Activated naive CD4-positive, alpha-beta T cell treated with anti-CD3 and anti-CD28 coated beads for 36 hours (primary cell): ENCODE results near the gene ADD1. TPM values are rescaled to one million over a fixed set of nuclear protein-coding genes. Genes with fewer than 3 reads are reported as not detected.

ENCODE experiments used
- CTCF ChIA-PET: fragments of 350-600 bp; sonication (Branson Sonifier 250); formaldehyde crosslinking; loops from one replicate; lab custom pipeline; 2021; ENCODE audit warnings: antibody characterized with exemption; lab: Charles Lee
- DNase-seq: peaks from one replicate; pipeline ENCODE4 v3.0.0-alpha.2; 2020
- H3K27ac Mint-ChIP-seq: one replicate; pipeline ENCODE4 v1.8.0; 2021; ENCODE audit warnings: mild to moderate bottlenecking, mixed read lengths
- H3K27me3 Mint-ChIP-seq: one replicate; pipeline ENCODE4 v1.8.0; 2021; ENCODE audit warnings: low read depth, mixed read lengths
- H3K36me3 Mint-ChIP-seq: one replicate; pipeline ENCODE4 v1.8.0; 2021; ENCODE audit warnings: low read depth, mixed read lengths
- H3K4me1 Mint-ChIP-seq: one replicate; pipeline ENCODE4 v1.8.0; 2021; ENCODE audit warnings: low read depth, mixed read lengths
- H3K4me3 Mint-ChIP-seq: one replicate; pipeline ENCODE4 v1.8.0; 2021; ENCODE audit warnings: mild to moderate bottlenecking, moderate library complexity, mixed read lengths
- H3K9me3 Mint-ChIP-seq: one replicate; pipeline ENCODE4 v1.8.0; 2021; ENCODE audit warnings: mixed read lengths
- intact Hi-C: fragments of 100-400 bp; cut with micrococcal nuclease; formaldehyde crosslinking; loops from one replicate; pipeline ENCODE4 v1.15.1; 2023
- total RNA-seq, 2 experiments: library from RNA; stranded (reverse); gene quantifications; one replicate each; pipeline ENCODE4 v1.2.3, GENCODE V29; 2021

ADD1 gene
- total RNA-seq, 2 experiments from 2014 or later, result 165 TPM

DNA sequence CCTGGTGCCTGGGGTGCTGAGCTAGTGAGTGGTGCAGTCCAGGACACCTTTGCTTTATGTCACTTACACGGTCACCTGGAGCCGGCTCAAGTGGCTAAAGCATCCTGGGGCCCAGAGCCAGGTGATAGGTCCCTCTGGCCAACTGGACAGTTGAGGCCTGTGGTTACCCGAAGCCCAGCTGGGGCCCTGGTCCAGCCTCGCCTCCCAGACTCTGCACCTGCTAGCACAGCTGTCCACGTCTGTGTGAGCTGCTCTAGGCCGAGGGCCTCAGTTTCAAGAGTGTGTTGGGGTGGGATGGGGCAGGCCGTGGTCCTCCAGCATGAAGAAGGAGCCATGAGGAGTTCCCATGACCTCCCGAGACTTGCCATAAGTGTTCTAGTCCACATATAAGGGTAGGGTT lies 7.7 kb upstream of the ADD1 start:
- peaks cover 3% of the 10 kb centered on the region for H3K9me3 Mint-ChIP-seq
- intact Hi-C loops, result no loop called here
- peaks cover 9% of the 10 kb centered on the region for H3K36me3 Mint-ChIP-seq
- peak; percentile 2 for DNase-seq
- CTCF ChIA-PET, result no interaction called here
- no peak overlapping the region for H3K4me3 Mint-ChIP-seq
- peaks cover 49% of the 10 kb centered on the region for H3K4me1 Mint-ChIP-seq
- H3K27me3 Mint-ChIP-seq, result no peaks in the 10 kb centered on the region
- peak overlapping the region; percentile 59 for H3K27ac Mint-ChIP-seq

- Mint-ChIP-seq H3K27me3 (no peaks in the 10 kb centered on the region), H3K4me1 (peaks cover 50% of the 10 kb centered on the region), H3K4me3 (no peak overlapping the region), H3K36me3 (peaks cover 11% of the 10 kb centered on the region), H3K27ac (peak overlapping the region; percentile 59), H3K9me3 (peaks cover 3% of the 10 kb centered on the region)
- intact Hi-C loops, result no loop called here
- DNase-seq, result peak; percentile 4
- CTCF ChIA-PET, result no interaction called here
Measured at GRCh38 chr4:2836391-2836859, 7.2 kb upstream of the ADD1 start.

DNA sequence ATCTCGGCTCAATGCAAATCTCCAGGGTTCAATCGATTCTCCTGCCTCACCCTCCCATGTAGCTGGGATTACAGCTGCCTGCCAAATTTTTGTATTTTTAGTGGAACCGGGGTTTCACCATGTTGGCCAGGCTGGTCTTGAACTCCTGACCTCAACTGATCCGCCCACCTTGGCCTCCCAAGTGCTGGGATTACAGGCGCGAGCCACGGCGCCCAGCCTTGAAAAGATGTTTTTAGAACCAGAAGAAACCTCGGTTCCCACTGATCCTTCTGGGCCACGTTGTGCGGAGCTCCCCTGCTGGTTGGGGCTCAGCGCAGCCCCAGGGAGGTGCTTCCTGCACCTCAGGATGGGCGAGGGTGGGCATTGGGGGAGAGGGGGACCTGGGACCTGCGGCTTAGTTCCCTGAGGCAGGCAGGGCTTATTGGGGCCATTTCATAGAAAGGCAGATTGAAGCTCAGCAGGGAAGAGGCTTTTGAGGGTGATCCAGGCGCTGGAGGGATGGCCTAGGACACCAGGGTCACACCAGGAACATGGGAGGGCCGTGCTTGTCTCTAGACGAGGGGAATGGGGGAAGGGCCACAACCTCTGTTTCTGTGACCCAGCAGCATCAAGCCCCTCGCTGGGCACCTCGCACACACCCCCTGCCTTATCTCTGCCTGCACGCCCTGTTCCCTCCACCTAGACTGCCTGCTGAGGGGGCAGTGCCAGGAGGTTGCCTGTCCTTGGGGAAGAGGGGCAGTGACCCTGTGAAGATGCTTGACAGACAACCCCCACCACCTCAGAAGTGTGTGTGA lies 6.3 kb upstream of the ADD1 start:
- Mint-ChIP-seq H3K27me3 (no peaks in the 10 kb centered on the region), H3K9me3 (peaks cover 3% of the 10 kb centered on the region), H3K4me3 (peak overlapping the region; percentile 75), H3K27ac (peak overlapping the region; percentile 93), H3K36me3 (peaks cover 9% of the 10 kb centered on the region), H3K4me1 (peaks cover 52% of the 10 kb centered on the region)
- intact Hi-C loops, result no loop called here
- CTCF ChIA-PET, result no interaction called here
- DNase-seq, result peak; percentile 5

- CTCF ChIA-PET, result interaction anchor here (0.9 kb wide), 1 partner anchor 74 kb away, joined by 3 read pairs; no protein-coding TSS in a partner anchor
- H3K27ac Mint-ChIP-seq, result peak overlapping the region; percentile 93
- intact Hi-C loops, result loop anchor here (2.0 kb wide), 2 partner anchors 25 to 51 kb away; no protein-coding TSS in a partner anchor
Measured at GRCh38 chr4:2837904-2838496, 5.6 kb upstream of the ADD1 start.

GRCh38 chr4:2839060-2839459 lies 4.6 kb upstream of the ADD1 start:
- DNase-seq, result peak; percentile 2
- Mint-ChIP-seq H3K4me3 (peak overlapping the region; percentile 75), H3K36me3 (peaks cover 11% of the 10 kb centered on the region)

More at GRCh38 chr4:2837904-2838496, 5.6 kb upstream of the ADD1 start:
- Mint-ChIP-seq H3K36me3 (peaks cover 11% of the 10 kb centered on the region), H3K9me3 (peaks cover 3% of the 10 kb centered on the region), H3K4me3 (peak overlapping the region; percentile 75), H3K4me1 (peaks cover 59% of the 10 kb centered on the region), H3K27me3 (no peaks in the 10 kb centered on the region)
- DNase-seq, result peak; percentile 88

DNA sequence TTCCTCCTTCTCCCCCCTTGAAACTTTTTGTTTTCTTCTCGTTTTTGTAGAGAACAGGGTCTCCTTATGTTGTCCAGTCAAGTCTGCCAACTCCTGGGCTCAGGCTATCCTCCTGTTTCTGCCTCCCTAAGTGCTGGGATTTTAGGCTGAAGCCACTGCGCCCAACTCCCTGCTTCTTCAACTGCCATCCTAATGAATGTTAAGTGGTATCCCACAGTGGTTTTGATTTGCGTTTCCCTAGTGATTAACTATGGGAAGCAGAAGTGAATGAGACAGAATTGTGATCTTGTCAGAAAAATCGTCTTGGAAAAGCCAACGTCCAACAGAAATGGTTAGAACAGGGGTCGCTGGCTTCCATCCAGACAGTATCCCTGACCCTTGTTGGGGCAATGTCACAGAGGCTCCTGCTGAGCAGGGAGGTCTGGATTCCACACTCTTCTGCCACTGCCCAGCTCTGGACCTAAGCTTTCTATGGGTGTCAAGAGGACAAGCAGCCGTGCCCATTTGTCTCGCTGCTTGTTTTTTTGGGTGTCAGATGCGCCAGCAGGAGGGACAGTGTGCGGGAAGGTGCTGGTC lies 869 bp upstream of the ADD1 start:
- intact Hi-C loops, result loop anchor here (1.0 kb wide), 1 partner anchor 30 kb away; no protein-coding TSS in a partner anchor
- peak overlapping the region; percentile 87 for H3K27ac Mint-ChIP-seq
- no peaks in the 10 kb centered on the region for H3K27me3 Mint-ChIP-seq
- peaks cover 59% of the 10 kb centered on the region for H3K4me1 Mint-ChIP-seq
- peaks cover 5% of the 10 kb centered on the region for H3K9me3 Mint-ChIP-seq
- DNase-seq, result peak; percentile 4
- peaks cover 10% of the 10 kb centered on the region for H3K36me3 Mint-ChIP-seq
- CTCF ChIA-PET, result interaction anchor here (0.9 kb wide), 1 partner anchor 32 kb away, joined by 3 read pairs; no protein-coding TSS in a partner anchor
- peak overlapping the region; percentile 83 for H3K4me3 Mint-ChIP-seq

More at GRCh38 chr4:2839060-2839459, 4.6 kb upstream of the ADD1 start:
- Mint-ChIP-seq H3K27ac (peak overlapping the region; percentile 93), H3K27me3 (no peaks in the 10 kb centered on the region), H3K4me1 (peaks cover 60% of the 10 kb centered on the region), H3K9me3 (peaks cover 3% of the 10 kb centered on the region)
- intact Hi-C loops, result loop anchor here (2.0 kb wide), 2 partner anchors 26 to 52 kb away; no protein-coding TSS in a partner anchor
- CTCF ChIA-PET, result interaction anchor here (0.6 to 0.9 kb wide), 4 partner anchors 41 to 395 kb away, joined by 3 to 6 read pairs (median 4); no protein-coding TSS in a partner anchor

GRCh38 chr4:2843941-2844584 lies 419 bp downstream of the ADD1 start:
- DNase-seq, result peak; percentile 43
- CTCF ChIA-PET, result interaction anchor here (0.7 kb wide), 1 partner anchor 80 kb away, joined by 4 read pairs; no protein-coding TSS in a partner anchor
- peak overlapping the region; percentile 91 for H3K27ac Mint-ChIP-seq
- peaks cover 10% of the 10 kb centered on the region for H3K36me3 Mint-ChIP-seq
- H3K4me3 Mint-ChIP-seq, result peak overlapping the region; percentile 83
- peaks cover 5% of the 10 kb centered on the region for H3K9me3 Mint-ChIP-seq
- intact Hi-C loops, result loop anchor here (1.0 to 2.0 kb wide), 5 partner anchors 32 to 119 kb away; partner anchors contain the start of genes GRK4 and NOP14
- H3K27me3 Mint-ChIP-seq, result no peaks in the 10 kb centered on the region
- H3K4me1 Mint-ChIP-seq, result peaks cover 58% of the 10 kb centered on the region

GRCh38 chr4:2846172-2846571 lies 2.5 kb downstream of the ADD1 start:
- H3K36me3 Mint-ChIP-seq, result peaks cover 8% of the 10 kb centered on the region
- H3K4me1 Mint-ChIP-seq, result peaks cover 71% of the 10 kb centered on the region
- H3K9me3 Mint-ChIP-seq, result peaks cover 2% of the 10 kb centered on the region
- no peaks in the 10 kb centered on the region for H3K27me3 Mint-ChIP-seq
- intact Hi-C loops, result loop anchor here (1.0 to 5.0 kb wide), 2 partner anchors 100 to 604 kb away; partner anchors contain the start of genes HAUS3 and POLN
- H3K4me3 Mint-ChIP-seq, result peak overlapping the region; percentile 32
- H3K27ac Mint-ChIP-seq, result peak overlapping the region; percentile 3
- DNase-seq, result no peak
- CTCF ChIA-PET, result no interaction called here

DNA sequence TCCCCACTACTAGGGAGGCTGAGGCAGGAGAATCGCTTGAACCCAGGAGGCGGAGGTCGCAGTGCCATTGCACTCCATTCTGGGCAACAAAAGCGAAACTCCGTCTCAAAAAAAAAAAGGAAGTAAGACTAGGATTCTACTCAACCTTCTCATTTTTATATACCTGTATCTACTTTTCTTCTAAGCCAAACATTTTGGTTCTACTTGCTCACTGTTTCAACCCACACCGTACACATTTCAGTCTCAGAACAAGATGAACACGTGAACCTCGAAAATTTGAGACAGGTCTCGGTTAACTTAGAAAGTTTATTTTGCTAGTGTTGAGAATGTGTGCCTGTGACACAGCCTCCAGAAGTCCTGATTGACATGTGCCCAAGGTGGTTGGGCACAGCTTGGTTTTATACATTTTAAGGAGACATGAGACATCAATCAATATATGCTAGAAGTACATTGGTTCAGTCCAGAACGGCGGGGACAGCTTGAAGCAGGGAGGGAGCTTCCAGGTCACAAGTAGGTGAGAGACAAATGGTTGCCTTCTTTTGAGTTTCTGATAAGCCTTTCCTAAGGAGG lies 3.7 kb downstream of the ADD1 start:
- H3K27me3 Mint-ChIP-seq, result no peaks in the 10 kb centered on the region
- CTCF ChIA-PET, result interaction anchor here (0.6 to 1.2 kb wide), 2 partner anchors 44 to 107 kb away, joined by 3 read pairs; no protein-coding TSS in a partner anchor
- DNase-seq, result no peak
- peak overlapping the region; percentile 22 for H3K27ac Mint-ChIP-seq
- H3K4me1 Mint-ChIP-seq, result peaks cover 81% of the 10 kb centered on the region
- peaks cover 2% of the 10 kb centered on the region for H3K9me3 Mint-ChIP-seq
- peaks cover 7% of the 10 kb centered on the region for H3K36me3 Mint-ChIP-seq
- no peak overlapping the region for H3K4me3 Mint-ChIP-seq
- intact Hi-C loops, result loop anchor here (5.0 kb wide), 1 partner anchor 605 kb away; the partner anchor contains the start of genes HAUS3 and POLN

- Mint-ChIP-seq H3K27me3 (no peaks in the 10 kb centered on the region), H3K27ac (no peak overlapping the region), H3K9me3 (peaks cover 2% of the 10 kb centered on the region), H3K4me1 (peaks cover 82% of the 10 kb centered on the region), H3K4me3 (no peak overlapping the region), H3K36me3 (peaks cover 5% of the 10 kb centered on the region)
- no peak for DNase-seq
- intact Hi-C loops, result loop anchor here (5.0 kb wide), 1 partner anchor 606 kb away; the partner anchor contains the start of genes HAUS3 and POLN
- CTCF ChIA-PET, result interaction anchor here (0.6 to 1.5 kb wide), 4 partner anchors 31 to 135 kb away, joined by 3 to 4 read pairs (median 4); no protein-coding TSS in a partner anchor
Measured at GRCh38 chr4:2848449-2848848, 4.8 kb downstream of the ADD1 start.
